Left renal pelvis (tissue), 4 donors: ENCODE data around the gene PRCC. TPM values are rescaled to one million over a fixed set of nuclear protein-coding genes. Genes with fewer than 3 reads are reported as not detected.

ENCODE experiments used
- DNase-seq, 4 donors: peaks; one replicate each; pipeline ENCODE4 v3.0.0-alpha.2; 2013; ENCODE audit warnings: low read depth in 4 of 4, low spot score in 3 of 4
- polyA plus RNA-seq, 4 donors: library from polyadenylated mRNA; unstranded; fragments of 120-200 nt; gene quantifications; one replicate each; pipeline ENCODE4 v1.2.1, GENCODE V29; 2013; ENCODE audit not compliant: insufficient read length in 4 of 4

The PRCC gene
- polyA plus RNA-seq, 4 donors, result 94.8 to 133 (median 117) TPM

DNA sequence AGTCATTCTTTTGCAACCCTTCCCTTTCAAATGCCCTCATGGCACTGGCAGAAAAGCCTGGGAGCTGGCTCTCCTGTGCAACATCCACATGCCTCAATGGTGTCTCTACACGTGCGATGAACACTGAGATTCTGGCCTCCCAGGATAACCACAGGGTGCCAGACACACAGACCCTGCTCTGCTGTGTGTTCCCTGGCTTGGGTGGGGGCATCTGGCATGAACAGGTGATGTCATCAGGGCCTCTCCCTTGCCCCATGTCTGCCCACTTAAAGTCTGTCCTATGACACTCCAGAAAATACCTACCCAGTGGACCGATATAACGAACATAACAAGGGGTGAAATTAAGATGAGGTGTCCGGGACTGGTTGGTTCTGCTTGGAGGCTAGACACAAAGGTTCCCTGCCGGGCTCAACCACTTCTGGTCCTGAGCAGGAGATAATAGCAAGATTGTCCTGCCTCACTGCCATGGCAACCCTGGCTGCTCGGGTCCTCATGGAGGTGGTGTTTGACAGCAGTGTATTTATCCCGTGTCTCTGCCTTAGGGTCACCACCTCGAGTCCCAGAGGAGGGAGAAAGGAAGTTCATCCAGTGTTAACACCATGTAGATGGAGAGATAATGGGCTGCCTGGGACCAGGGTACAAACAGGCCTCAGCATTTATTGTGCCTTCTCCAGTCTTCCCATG lies 72.2 kb downstream of the PRCC start:
- DNase-seq, result no peak

GRCh38 chr1:156840186-156840897 lies 73.0 kb downstream of the PRCC start:
- DNase-seq, result no peak

DNA sequence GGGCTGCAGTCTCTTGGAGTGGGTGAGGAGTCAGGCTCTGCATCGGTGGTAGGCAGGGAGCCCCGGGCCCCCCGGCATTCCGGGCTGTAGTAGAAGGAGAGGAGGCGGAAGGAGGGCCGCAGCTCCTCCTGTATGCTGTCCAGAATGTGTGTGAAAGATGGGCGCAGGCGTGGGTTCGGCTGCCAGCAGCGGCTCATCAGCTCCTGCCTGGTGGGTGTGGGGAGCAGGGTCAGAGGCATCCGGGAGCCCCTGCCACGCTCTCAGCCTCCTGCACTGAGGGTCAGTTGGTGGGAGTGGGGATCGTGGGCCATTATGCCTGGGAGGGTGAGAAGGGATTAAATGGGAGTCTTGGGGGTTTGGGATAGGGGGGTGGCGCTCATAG lies 73.6 kb downstream of the PRCC start:
- no peak for DNase-seq

DNA sequence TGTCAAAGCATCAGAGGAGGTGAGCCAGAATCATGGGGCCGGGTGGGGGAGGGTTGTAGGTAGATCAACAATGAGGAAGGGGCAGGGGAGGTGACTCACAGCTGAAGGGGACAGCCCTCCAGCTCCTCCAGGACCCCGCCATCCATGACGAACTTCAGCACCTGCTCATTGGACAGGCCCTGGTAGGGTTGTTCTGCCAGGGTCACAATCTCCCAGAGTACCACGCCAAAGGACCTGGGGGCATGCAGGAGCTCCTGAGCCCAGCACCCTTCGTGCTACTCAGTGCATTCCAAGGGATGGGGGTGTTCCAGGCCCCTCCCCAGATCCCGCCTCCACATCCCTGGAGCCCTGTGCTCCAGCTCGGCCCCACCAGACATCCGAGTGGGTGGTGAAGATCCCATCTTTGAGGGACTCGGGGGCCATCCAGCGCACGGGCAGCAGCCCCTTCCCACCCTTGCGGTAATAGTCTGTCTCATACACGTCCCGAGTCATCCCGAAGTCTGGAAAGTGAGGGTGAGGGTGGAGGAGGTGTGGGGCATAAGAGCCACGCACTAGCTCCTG lies 74.0 kb downstream of the PRCC start:
- no peak for DNase-seq

DNA sequence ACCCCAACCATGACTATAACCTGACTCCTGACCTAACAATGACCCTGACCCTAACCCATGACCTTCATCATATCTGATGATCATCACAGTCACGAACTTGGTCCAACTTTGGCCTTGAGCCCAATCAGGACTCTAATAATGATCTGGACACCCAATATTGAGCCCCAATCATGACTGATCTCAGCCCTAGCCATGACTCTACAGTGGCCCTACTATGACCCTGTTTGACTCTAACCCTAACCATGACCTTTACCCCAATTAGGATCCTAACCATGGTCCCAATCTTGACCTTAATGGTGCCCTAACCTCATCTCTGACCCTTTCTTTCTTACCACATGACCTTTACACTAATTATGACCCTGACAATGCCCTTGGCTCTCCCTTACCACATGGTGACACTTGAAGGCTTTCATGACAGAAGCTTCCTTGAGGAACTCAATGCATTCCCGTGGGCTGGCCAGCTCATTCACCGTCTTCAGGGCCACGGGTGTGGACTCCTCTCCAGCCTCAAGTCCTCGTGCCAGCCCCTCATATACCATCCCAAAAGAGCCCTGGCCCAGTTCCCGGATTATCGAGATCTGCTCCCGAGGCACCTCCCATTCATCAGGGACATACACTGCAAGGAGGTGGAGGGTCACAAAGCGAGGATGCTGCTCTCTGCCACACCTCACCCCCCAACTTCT lies 75.4 kb downstream of the PRCC start:
- DNase-seq, result no peak

GRCh38 chr1:156844102-156844501 lies 76.8 kb downstream of the PRCC start:
- DNase-seq, result no peak

GRCh38 chr1:156844638-156845037 lies 77.3 kb downstream of the PRCC start:
- DNase-seq, result no peak

DNA sequence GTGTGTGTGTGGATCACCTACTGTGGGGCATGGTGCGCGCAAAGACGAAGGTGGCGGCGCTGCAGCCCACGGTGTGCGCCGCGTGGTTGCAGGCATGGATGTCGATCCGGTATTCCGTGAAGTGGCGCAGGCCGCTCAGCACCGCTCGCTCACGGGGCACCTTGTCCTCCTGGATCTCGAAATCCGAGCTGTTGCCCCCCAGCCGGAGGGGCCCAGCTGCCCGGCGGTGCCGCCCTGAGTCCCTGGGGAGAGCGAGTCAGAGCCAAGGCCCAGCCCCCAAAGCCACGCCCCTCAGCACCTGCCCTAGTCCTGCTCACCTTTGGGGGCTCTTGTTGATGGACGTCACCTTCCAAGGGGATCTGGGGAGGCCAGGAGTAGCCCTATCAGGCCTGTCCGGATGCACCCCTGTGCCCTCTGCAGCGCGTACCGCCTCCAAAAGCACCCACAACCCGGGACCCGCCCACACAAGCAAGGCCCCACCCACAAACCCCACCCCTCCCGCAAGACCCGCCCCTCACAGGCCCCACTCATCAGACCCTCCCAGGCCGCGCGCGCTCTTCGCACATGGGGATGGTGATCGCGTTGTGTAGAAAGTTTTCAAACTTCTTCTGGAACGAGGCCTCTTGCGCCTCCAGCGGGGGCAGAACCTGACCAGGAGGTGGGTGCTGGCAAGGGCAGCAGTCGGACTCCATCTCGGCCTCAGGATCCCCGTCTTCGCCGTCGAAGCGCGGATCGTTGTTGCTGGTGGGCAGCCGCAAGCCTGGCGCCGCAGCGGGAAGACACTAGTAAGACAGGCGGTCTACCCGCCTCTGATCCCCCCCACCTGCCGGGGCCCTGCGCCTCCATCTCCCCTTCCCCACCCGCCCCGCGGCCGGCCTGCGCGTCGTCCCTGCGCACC lies 78.0 kb downstream of the PRCC start:
- no peak for DNase-seq

- no peak for DNase-seq
These were observed 78.7 kb downstream of the PRCC start for GRCh38 chr1:156845953-156846545.

GRCh38 chr1:156846643-156847042 lies 79.3 kb downstream of the PRCC start:
- DNase-seq, result no peak

DNA sequence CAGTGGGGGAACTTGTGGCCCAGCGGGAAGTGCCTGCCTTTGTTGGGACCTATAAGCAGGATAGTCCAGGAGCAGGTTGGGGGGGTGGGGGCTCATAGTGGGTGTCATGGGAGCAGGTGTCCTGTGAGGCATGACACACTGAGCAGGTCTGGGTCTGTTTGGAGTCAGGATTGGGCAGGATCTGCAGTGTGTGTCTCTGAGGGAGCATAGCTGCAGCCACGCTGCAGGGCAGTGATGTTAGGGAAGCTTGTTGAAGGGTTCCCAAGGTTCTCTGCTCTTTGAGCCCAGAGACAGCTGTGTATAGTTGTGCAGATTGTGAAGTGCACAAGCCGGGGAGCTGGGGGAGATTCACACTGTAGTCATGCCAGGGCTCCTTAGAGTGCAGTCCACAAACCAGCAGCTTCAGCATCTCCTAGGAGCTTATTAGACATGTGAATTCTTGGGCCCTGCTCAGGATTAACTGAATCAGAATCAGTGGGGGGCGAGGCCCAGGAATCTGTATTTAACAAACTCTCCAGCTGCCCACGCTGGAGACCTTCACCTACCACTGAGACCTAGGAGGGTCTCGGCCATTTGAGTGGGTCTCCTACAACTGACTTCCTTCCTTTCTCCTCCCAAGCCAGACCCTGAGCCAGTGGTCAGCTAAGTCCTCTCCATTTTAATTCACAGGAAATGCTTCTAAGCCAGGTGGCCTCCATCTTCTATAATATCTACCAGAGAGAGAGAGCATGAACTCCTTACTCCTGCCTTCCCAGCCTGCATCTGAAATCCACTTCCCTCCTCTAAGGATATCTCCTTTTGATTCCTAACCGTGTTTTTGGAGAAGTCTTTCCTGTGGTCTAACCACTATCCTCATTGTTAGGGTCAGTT lies 80.5 kb downstream of the PRCC start:
- DNase-seq, result no peak

DNA sequence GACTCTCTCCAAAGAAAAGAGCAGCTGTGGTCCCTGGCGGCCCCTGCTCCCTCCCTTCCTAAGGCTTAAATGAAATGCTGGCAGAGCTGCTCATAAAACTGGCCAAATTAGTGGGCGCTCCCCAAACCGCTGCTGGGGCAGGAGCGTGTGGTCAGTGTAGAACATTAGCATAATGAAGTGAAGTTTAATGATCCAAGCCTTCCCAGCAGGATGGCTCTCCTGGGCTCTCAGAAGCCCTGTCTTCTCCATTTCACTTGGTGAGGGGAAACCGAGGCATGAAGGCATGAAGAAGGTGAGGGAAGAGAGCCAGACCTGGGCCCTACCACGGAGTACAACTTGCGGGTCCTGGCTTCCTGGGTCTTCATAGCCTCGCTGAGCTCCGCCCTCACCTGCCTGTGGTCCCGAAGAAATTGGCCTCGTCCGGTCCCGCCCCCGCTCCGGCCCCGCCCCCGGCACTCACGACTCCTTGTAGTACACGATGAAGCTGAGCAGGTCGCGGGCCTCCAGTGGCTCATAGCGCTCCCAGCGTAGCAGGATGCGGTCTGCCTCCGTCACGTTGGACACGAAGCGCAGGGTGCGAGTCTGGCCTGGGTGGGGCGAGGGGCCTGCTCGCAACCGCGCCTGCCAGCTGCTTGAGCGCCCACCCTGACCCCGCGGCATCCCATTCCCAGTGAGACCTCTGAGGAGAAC lies 81.3 kb downstream of the PRCC start:
- no peak for DNase-seq

DNA sequence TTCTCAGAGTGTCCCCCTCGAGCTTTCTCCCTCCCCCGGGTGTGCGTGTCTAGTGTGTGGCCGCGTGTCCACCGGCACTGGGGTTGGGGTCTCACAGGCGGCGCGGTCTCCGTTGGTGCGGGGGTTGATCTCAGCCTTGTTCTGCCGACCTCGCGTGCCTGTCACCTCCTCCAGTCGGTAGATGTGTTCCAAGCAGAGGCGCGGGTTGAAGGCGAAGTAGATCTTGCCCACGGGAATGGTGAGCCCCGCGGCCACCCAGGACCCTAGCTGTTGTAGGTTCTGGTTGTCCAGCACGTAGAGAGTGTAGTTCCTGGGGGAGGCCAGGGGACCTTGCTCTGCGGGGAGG lies 81.8 kb downstream of the PRCC start:
- no peak for DNase-seq

Other genes with a start within 250 kb of the PRCC start
- 10 to 100 TPM; 11.6 to 15.7 (median 13.6) TPM for gene IQGAP3, start 195.0 kb upstream of the PRCC start, polyA plus RNA-seq
- 1 to 10 TPM in 2 of 4 donors, under 1 TPM in 2; 0.79 to 2.0 (median 1.1) TPM for gene TTC24, start 187.8 kb upstream of the PRCC start, polyA plus RNA-seq
- 10 to 100 TPM; 53.7 to 75.2 (median 74.5) TPM for gene NAXE, start 175.8 kb upstream of the PRCC start, polyA plus RNA-seq
- 10 to 100 TPM; 20.5 to 35.1 (median 32.8) TPM for gene GPATCH4, start 166.1 kb upstream of the PRCC start, polyA plus RNA-seq
- under 1 TPM; 0.16 to 0.63 (median 0.28) TPM for gene HAPLN2, start 148.1 kb upstream of the PRCC start, polyA plus RNA-seq
- gene BCAN, start 125.4 kb upstream of the PRCC start, polyA plus RNA-seq, result under 1 TPM; 0.21 to 0.82 (median 0.36) TPM
- 100 to 1,000 TPM in 3 of 4 donors, 10 to 100 TPM in 1; 55.8 to 159 (median 147) TPM for gene NES, start 90.1 kb upstream of the PRCC start, polyA plus RNA-seq
- gene CRABP2, start 62.0 kb upstream of the PRCC start, polyA plus RNA-seq, result 100 to 1,000 TPM in 2 of 4 donors, 10 to 100 TPM in 2; 96.4 to 313 (median 105) TPM
- gene METTL25B, start 39.1 kb upstream of the PRCC start, polyA plus RNA-seq, result 10 to 100 TPM; 29.3 to 49.2 (median 31.7) TPM
- gene ISG20L2, start 38.8 kb upstream of the PRCC start, polyA plus RNA-seq, result 10 to 100 TPM; 39.0 to 46.1 (median 43.7) TPM
- 10 to 100 TPM; 45.8 to 72.7 (median 66.1) TPM for gene MRPL24, start 26.4 kb upstream of the PRCC start, polyA plus RNA-seq
- gene HDGF, start 15.9 kb upstream of the PRCC start, polyA plus RNA-seq, result 100 to 1,000 TPM; 174 to 284 (median 268) TPM
- 1 to 10 TPM in 2 of 4 donors, under 1 TPM in 2; 0.60 to 2.3 (median 0.95) TPM for gene SH2D2A, start 49.3 kb downstream of the PRCC start, polyA plus RNA-seq
- 1 to 10 TPM; 1.0 to 3.9 (median 1.3) TPM for gene INSRR, start 91.6 kb downstream of the PRCC start, polyA plus RNA-seq
- 1 to 10 TPM; 1.2 to 3.1 (median 2.0) TPM for gene NTRK1, start 93.3 kb downstream of the PRCC start, polyA plus RNA-seq
- gene PEAR1, start 126.2 kb downstream of the PRCC start, polyA plus RNA-seq, result 10 to 100 TPM; 18.1 to 64.2 (median 21.6) TPM
- 1 to 10 TPM in 1 of 4 donors, under 1 TPM in 3; 0.32 to 1.4 (median 0.71) TPM for gene LRRC71, start 153.1 kb downstream of the PRCC start, polyA plus RNA-seq